ENCODE data around the gene RNF208. TPM values are rescaled to one million over a fixed set of nuclear protein-coding genes. Genes with fewer than 3 reads are reported as not detected.
A peak's percentile ranks its signal among the peaks of the same experiment; 100 is the strongest.

RNF208 gene
- total and polyA plus RNA-seq, 9 of the 15 experiments (the other 6 are each of a cell fraction or from before 2014, with no cell fraction given), result 0.15 to 6.9 (median 0.50) TPM; not detected in 2

DNA sequence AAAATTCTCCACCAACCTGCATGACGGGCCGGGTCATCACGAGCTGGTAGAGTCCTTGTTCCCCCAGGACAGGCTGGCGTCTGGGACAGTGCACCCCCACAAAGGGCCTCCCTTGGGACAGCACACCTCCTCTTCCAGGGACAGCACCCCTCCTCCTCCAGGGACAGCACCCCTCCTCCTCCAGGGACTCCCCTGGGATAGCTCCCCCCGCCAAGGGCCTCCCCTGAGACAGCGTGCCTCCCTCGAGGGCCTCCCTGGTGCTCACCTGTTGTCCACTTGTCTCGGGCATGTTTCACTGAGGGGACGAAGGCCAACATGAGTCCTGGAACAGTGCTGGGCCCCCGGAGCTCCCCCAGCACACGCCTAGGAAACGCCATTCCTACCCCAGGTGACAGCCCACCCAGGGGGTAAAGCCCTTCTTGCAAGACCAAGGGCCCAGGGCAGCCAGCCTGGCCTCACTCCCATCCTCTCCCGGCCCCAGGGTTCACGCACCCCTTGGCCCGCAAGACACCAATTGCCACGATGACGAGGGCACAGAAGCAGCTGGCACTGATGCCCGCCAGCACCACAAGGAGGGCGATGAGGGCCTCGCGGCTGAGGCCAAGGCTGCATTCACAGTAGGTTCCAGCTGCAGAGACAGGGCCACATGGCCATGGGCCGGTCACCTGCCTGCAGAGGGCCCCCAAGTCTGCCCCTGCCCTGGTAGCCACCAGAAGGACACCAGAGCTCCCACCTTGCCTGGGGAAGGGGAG lies 50.7 kb downstream of the RNF208 start:
- Histone ChIP-seq H3K27me3 (ENCODE audit: control insufficient read depth in 2 of 2, insufficient read depth in 2 of 2, low read length in 2 of 2) (peaks cover 22 to 33% of the 10 kb centered on the region in 2 experiments; a peak in 4 of 5 replicates), H3K9ac (ENCODE audit: insufficient read depth in 1 of 2, low read depth in 2 of 2, low read length in 2 of 2) (peak overlapping the region in 1 of 2 experiments; percentile 9; a peak in 2 of 4 replicates), H3K9me3 (replicated peaks; ENCODE audit: control insufficient read depth, insufficient read depth, low read depth, low read length) (no peaks in the 10 kb centered on the region), H4K20me1 (replicated peaks; ENCODE audit: control insufficient read depth, insufficient read depth, low read length) (peaks cover 3% of the 10 kb centered on the region; the same call in 1 of the 2 replicates), H3K4me2 (ENCODE audit: insufficient read depth, low read length) (no peak overlapping the region), H3K9me1 (ENCODE audit: control insufficient read depth, insufficient read depth, low read length) (no peaks in the 10 kb centered on the region), H3K36me3 (ENCODE audit: control insufficient read depth, insufficient read depth, low read length) (no peaks in the 10 kb centered on the region), H3K79me2 (ENCODE audit: control insufficient read depth, insufficient read depth, low read length) (no peaks in the 10 kb centered on the region), H3K4me1 (replicated peaks in 1 of 2; ENCODE audit: control insufficient read depth in 2 of 2, insufficient read depth in 2 of 2, low read length in 2 of 2) (peaks cover 0 to 93% of the 10 kb centered on the region in 2 experiments; a peak in 2 of 5 replicates), H3K27ac (ENCODE audit: extremely low read depth, low read depth, low read length) (no peak overlapping the region), H2AFZ (ENCODE audit: low read depth, low read length) (no peak overlapping the region), H3K4me3 (no peak overlapping the region)
- peak in 1 of 4 experiments; percentile 10 for DNase-seq (ENCODE audit: extremely low read depth in 1 of 4, low spot score in 3 of 4)
- WGBS (ENCODE audit: insufficient coverage, low coverage, missing lambda C conversion rate), result 24% methylated on average over 19 of the region's 22 CpGs
- BruUV-seq (replicated peaks), result no TSS peak
- ATAC-seq, result no peak
- ChIA-PET POLR2A (interaction anchor here (0.6 to 1.6 kb wide), 8 partner anchors 9 to 128 kb away, joined by 3 to 5 read pairs (median 4); partner anchors contain the start of gene TUBB4B), CTCF (ENCODE audit: low intra/inter-chr PET ratio) (no interaction called here)
- no peak for FAIRE-seq
- in situ Hi-C loops (cut with MboI) (no loop called here), intact Hi-C loops (cut with micrococcal nuclease) (no loop called here)
- no peak for TF ChIP-seq ZSCAN29 (IDR thresholded peaks at IDR 0.05)
- TF ChIP-seq ZNF133 (CRISPR knock-in tag; IDR thresholded peaks at IDR 0.05), result no peak
- no peak for TF ChIP-seq TBP (optimal IDR thresholded peaks at IDR 0.05; ENCODE audit: low read depth, low read length)
- no peak for TF ChIP-seq ZKSCAN8 (CRISPR knock-in tag; IDR thresholded peaks at IDR 0.05)
- TF ChIP-seq KDM2B (CRISPR knock-in tag; IDR thresholded peaks at IDR 0.05), result no peak
- TF ChIP-seq ZC3H8 (IDR thresholded peaks at IDR 0.05), result no peak
- TF ChIP-seq FOXA1 (IDR thresholded peaks at IDR 0.05; ENCODE audit: borderline replicate concordance), result no peak
- TF ChIP-seq, protein P1, sequence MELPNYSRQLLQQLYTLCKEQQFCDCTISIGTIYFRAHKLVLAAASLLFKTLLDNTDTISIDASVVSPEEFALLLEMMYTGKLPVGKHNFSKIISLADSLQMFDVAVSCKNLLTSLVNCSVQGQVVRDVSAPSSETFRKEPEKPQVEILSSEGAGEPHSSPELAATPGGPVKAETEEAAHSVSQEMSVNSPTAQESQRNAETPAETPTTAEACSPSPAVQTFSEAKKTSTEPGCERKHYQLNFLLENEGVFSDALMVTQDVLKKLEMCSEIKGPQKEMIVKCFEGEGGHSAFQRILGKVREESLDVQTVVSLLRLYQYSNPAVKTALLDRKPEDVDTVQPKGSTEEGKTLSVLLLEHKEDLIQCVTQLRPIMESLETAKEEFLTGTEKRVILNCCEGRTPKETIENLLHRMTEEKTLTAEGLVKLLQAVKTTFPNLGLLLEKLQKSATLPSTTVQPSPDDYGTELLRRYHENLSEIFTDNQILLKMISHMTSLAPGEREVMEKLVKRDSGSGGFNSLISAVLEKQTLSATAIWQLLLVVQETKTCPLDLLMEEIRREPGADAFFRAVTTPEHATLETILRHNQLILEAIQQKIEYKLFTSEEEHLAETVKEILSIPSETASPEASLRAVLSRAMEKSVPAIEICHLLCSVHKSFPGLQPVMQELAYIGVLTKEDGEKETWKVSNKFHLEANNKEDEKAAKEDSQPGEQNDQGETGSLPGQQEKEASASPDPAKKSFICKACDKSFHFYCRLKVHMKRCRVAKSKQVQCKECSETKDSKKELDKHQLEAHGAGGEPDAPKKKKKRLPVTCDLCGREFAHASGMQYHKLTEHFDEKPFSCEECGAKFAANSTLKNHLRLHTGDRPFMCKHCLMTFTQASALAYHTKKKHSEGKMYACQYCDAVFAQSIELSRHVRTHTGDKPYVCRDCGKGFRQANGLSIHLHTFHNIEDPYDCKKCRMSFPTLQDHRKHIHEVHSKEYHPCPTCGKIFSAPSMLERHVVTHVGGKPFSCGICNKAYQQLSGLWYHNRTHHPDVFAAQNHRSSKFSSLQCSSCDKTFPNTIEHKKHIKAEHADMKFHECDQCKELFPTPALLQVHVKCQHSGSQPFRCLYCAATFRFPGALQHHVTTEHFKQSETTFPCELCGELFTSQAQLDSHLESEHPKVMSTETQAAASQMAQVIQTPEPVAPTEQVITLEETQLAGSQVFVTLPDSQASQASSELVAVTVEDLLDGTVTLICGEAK (IDR thresholded peaks at IDR 0.05), result no peak
- TF ChIP-seq, protein P1 (CRISPR knock-in tag; IDR thresholded peaks at IDR 0.05), result no peak
- TF ChIP-seq NR4A1 (CRISPR knock-in tag; IDR thresholded peaks at IDR 0.05), result no peak
- TF ChIP-seq NR4A1 (tag; IDR thresholded peaks at IDR 0.05), result no peak
- no peak for TF ChIP-seq ZNF766 (CRISPR knock-in tag; conservative IDR thresholded peaks at IDR 0.05)
- no peak for TF ChIP-seq NRF1 (conservative IDR thresholded peaks at IDR 0.05 in 1 of 2, IDR thresholded peaks at IDR 0.05 in 1 of 2)
- TF ChIP-seq, protein P2, sequence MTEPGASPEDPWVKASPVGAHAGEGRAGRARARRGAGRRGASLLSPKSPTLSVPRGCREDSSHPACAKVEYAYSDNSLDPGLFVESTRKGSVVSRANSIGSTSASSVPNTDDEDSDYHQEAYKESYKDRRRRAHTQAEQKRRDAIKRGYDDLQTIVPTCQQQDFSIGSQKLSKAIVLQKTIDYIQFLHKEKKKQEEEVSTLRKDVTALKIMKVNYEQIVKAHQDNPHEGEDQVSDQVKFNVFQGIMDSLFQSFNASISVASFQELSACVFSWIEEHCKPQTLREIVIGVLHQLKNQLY (CRISPR knock-in tag; conservative IDR thresholded peaks at IDR 0.05), result no peak

Data from K562 (cell line).